ENCODE measurements around the gene PLXDC1.

- TF ChIP-seq CTCF (IDR thresholded peaks at IDR 0.05) (no peak), POLR2A (IDR thresholded peaks at IDR 0.05) (no peak)
Measured at GRCh38 chr17:39126436-39126835, 25.0 kb downstream of the PLXDC1 start.
